Measurements from ENCODE around the gene ZFP92.
"Not testable (repeated sequence)": the region's sequence is repeated elsewhere in the genome, so short reads cannot be mapped to it uniquely, and the experiment has no call there.

ZFP92 gene, protein sequence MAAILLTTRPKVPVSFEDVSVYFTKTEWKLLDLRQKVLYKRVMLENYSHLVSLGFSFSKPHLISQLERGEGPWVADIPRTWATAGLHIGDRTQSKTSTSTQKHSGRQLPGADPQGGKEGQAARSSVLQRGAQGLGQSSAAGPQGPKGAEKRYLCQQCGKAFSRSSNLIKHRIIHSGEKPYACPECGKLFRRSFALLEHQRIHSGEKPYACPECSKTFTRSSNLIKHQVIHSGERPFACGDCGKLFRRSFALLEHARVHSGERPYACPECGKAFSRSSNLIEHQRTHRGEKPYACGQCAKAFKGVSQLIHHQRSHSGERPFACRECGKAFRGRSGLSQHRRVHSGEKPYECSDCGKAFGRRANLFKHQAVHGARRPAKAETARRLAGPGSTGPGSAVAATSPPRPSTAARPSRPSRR

DNA sequence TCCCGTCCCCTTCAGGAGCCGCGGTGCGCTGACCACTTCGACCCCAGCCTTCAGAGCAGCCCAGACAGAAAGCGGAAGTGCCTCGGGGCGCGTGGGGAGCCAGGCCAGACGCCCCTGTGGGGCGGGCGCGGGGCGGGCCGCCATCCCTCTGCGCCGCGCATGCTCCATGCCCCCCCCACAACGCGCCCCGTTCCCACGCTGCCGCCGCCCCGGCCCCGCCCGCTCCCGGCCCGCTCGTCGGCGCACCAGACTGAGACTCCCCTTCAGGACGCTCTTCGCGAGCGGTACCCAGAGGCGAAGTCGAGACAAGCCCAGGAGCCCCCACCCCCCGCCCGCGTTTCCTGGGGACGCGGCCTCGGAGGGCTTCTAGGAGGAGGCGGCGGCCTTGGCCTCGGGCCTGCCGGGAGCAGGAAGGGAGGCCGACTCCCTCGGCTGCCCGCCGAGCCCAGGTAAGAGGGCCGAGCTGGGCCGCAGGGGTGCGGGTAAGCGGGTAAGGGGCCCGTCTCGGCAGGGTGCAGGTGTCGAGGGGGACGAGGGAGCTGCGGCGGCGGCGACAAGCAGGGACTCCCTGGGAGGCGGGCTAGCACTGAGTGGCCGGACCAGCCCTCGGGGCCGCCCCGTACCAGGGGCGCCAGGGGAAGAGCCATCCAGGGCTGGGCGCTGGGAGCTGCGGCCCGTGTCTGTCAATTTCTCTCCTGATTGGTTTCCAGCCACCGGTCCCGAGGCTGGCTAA is at the start of gene ZFP92:
ZFP92 (plus strand) TSS at position 218 of the 733 bp plus-strand sequence. CDS start 6,851 bp downstream, outside the sequence.
- peak; percentile 19 for DNase-seq

DNA sequence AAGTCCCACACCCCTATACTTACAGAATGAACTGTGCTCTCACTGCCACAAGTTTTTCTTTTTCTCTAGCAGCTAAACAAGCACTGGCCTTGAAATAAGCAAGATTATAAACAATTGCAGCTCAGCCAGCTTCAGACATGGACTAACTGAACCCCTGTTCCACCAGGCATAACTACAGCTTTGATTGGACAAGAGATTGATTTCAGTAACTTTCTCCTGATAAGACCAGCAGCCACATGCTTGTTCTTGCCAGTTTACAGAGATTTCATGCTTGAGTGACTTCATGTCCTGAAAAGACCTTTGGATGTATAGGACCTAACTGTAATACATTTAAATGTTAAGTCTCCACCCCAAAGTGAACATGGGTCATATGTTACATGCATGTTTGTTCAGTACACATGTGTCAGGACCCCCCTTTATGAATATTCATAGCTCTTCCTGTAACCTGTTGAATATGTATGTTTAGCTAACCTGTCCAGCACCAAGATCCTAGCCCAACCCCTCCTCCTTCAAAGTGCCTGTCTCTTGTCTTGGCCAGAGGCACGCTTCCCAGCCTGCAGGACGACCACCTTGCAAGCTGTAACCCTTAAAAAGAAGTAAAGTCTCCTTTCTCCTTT is 49.4 kb upstream of the ZFP92 start:
- DNase-seq: no peak

DNA sequence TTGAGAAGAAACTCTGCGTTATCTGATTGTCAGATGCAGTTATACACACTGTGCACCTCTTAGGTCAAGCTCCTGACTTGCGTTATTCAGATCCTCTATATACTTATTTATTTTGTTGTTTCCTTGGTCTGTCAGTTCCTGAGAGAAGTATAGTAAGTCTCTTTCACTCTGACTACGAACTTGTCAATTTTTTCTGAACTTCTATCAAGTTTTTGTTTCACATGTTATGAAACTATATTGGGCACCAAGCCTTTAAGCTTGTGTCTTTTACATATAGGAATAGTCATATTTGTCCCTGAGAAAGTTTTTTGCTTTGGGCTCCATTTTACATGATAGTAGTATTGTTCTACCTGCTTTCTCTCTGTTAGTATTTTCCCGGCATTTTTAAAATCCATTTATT is 45.6 kb upstream of the ZFP92 start:
- DNase-seq: no peak

DNA sequence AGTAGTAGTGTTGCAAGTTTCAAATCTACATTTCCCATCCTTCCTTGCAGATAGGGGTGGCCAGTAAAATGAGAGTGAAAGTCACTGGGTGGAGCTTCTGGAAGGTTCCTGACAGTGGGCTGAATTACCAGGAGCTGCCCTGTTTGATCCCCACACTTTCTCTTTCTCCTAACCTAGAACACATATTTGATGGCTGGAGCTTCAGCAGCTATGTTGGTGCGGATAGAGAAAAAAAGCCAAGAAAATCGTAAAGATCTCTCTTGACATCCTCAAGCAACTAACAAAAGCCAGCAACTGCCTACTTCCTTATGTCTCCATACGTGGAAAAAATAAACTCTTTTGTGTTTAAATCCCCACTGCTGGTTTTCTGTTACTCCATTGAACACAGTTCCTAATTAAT is 45.2 kb upstream of the ZFP92 start:
- DNase-seq: no peak

DNA sequence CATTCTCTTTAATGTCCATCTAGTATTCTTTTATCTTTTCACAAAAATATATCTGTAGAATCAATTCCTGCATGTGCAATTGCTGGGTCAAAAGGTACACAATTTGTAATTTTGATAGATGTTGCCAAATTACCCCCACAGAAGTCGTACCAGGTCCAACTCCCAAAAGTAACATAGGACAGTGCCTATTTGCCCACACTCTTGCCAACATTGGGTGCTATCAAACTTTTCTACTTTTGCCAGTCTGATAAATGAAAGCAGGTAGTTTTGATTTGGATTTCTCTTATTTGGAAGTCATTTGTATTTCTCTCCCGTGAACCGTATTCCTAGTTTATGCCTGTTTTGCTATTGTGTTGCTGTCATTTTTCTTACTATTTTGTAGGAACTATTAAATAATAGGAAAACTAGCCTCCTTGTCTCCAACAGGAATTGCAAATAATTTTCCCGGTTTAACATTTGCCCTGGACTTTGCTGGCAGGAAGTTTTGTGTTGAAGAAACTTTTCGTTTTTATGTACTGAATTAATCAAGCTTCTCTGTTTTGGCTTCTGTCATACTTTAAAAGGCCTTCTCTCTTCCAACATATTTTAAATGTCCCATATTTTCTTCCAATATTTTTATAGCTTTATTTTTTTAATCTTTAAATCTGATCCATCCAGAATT is 44.3 kb upstream of the ZFP92 start:
- no peak for DNase-seq

DNA sequence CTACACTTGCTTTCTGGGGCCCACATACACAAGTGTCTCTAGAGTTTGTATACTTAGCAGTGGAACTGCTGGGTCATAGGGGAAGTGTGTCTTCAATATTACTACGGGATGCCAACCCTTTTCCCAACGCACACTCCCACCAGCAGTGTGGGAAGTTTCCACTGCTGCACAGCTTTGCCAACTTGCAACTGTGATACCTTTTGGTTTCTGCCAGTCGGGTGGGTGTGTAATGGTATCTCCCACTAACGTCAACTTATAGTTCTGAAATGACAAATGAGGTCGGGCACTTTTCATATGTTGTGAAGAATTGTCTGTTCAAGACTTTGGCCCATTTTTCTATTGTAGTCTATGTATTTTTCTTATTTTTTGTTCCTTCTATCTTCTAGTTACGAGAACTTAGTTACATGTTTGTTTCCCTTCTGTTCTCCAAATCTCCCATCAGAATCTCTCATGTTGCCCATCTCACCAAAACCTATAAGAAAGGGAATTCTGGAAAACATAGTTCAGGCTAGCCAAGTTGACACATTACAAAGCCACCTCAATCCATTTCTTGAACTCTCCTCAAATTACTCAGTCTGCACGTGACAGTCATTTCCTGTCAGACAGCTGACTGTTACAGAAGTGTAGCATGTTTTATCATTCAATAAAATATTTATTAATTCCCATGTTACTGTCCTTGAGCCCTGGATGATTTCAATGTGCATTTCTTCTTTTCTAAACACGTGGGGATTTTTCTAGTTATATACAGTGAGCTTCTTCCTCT is 40.8 kb upstream of the ZFP92 start:
- DNase-seq: no peak

DNA sequence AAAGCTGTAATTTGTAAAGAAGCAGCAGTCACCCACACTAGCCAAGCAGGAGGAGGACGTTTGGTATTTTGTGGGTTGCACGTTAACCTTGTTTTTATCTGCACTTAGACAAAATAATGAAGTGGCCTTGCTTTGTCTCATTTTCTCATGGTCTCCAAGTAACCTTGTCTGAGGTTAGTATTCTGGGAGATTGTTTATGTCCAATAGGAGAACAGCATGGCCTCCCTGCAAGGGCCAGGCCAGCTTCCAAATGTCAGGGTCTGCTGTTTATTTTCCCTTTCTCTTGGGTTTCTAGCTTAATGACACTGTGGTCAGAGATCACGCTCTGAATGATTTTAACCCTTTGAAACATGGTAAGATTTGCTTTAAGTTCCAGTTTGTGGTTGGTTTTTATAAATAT is 40.0 kb upstream of the ZFP92 start:
- DNase-seq: no peak

DNA sequence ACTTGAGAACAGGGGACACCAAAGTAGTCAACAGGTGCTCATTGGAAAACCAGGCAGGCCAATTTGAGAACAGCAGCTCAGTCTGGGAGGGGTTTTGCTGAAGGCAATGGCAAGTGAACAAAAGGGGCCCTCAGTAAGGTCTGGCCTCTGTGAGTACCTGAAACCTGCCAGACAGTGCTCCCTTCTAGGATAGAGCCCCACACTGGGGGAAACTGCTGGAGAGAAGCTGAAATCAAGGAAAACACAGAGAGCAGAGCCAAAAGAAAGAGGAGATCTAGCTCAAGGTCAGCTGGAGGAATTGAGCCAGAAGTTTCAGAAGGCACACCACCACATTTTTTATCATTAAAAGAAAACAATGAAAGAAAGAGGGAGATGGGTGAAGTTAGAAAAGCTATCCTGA is 38.3 kb upstream of the ZFP92 start:
- DNase-seq: no peak

DNA sequence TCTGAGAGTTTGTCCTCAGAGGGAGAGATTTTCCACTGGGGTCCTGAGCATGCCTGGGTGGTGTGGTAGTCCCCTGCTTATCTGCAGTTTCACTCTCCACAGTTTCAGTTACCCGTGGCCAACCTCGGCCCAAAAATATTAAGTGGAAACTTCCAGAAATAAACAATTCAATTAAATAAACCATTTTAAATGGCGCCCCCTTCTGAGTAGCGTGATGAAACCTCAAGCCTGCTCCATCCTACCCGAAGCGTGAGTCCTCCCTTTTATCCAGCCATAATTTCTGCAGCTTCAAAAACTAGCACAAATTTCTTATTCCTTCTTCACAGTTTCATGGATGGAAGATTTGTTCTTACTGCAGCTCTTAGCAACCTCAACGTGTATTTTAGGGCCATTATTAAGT is 36.8 kb upstream of the ZFP92 start:
- DNase-seq: no peak

DNA sequence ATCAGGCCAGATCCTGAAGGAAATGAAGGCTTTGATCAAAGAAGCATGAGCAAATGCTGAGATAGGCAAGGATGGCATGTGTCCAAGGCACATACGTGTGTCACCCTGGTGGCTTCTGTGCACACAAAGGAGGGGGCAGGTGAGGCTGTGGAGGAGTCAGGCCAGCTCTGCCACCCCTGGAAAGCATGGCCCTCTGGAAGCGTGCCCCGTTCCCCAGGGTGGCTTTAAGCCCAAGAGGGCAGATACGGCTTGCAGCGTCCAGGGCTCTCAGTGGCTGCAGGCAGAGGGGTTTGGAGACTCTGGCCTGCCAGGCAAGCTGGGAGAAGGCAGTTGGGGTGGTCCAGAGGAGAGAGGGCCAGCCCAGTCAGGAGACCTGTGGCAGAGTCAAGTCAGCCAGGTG is 35.7 kb upstream of the ZFP92 start:
- no peak for DNase-seq

DNA sequence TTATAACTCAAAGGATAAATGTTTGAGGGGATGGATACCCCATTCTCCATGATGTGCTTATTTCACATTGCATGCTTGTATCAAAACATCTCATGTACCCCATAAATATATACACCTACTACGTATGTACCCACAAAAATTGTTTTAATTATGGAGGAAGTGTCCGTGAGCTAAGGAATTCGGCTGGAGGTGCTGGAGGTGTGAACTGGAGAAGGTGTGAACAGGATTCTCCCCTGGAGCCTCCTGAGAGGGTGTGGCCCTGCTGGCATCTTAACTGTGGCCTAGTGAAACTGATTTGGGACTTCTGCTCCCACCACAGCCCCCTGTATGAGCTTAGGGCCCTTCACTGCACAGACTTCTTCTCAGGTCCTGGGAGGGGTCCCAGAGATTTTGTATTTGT is 33.5 kb upstream of the ZFP92 start:
- DNase-seq: no peak

DNA sequence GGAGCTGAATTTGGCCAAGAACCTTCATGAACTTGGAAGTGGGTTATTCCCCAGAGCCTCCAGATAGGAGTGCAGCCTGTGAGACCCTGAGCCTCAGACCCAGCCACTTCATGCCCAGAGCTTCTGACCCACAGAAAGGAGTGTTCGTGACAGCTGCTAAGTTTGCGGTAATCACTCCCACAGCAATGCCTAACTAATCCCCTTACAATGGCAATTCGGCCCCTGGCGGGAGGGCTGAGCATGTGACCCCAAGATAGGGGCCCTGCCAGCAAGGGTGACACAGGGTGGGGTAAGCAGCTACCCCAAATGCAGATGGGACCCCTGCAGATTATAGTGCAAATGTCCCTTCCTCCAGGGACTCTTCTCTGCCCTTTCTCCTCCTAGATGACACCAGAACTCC is 32.7 kb upstream of the ZFP92 start:
- DNase-seq: no peak

DNA sequence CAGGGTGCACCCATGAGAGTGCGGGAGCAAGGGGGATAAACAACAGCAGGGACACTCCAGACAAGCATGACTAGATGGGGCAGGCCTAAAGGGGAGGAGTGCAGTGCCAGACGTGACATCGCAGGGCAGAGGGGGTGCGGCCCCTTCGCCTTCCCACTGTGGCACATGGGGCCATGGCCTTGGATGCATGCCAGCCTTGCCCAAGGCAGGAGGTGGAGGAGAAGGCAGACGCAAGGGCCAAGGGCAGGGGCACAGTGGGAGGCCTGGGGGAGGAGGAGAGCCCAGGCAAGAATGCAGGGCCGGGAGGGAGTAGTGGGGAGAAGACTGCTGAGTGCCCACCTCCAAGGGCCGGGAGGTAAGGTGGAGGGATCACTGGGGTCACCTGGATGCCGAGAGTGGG is 31.8 kb upstream of the ZFP92 start:
- no peak for DNase-seq

DNA sequence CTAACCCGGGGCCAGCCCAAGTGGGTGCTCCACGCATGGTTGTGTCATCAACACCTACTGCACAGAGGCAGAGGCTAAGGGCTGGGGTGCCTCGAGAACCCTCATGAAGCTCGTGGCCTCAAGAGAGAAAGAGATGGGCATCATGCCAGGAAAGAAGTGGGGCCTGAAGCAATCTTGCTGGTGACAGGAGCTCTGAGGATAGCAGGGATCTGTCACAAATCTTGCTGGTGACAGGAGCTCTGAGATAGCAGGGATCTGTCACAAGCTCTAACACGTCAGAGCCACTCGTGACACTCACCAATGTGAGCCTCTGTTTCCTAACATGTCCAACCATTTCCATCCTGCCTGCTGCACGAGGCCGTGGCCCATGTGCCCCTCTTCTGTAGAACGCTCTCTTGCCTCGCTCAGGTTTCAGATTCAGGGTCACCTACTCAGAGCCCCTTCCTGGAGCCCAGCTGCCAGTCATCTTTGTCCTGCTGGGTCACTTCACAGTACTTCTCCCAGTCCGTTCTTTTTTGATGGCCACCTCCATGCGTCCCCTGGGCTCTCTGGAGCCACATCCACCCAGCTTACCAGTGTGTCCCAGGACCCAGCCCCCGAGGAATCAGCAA is 31.2 kb upstream of the ZFP92 start:
- no peak for DNase-seq

DNA sequence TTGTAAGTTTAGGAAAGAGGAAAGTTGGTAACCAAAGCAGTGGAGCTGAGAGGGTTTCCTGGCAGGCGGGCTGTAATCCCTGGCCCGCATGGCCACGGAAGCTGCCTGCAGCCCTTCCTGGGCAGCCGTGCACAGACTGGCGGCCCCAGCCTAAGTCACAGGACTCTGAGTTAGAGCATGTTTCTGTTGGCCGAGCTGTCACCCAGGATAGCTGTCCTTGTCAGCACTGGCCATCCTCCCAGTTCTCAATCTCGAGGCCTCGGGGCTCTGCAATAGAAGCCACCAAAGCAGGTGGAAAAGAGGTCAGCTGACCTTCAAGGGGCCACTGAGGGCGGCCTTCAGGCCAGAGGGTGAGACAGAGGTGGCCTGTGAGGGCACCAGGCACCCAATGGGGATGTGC is 30.6 kb upstream of the ZFP92 start:
- DNase-seq: no peak

DNA sequence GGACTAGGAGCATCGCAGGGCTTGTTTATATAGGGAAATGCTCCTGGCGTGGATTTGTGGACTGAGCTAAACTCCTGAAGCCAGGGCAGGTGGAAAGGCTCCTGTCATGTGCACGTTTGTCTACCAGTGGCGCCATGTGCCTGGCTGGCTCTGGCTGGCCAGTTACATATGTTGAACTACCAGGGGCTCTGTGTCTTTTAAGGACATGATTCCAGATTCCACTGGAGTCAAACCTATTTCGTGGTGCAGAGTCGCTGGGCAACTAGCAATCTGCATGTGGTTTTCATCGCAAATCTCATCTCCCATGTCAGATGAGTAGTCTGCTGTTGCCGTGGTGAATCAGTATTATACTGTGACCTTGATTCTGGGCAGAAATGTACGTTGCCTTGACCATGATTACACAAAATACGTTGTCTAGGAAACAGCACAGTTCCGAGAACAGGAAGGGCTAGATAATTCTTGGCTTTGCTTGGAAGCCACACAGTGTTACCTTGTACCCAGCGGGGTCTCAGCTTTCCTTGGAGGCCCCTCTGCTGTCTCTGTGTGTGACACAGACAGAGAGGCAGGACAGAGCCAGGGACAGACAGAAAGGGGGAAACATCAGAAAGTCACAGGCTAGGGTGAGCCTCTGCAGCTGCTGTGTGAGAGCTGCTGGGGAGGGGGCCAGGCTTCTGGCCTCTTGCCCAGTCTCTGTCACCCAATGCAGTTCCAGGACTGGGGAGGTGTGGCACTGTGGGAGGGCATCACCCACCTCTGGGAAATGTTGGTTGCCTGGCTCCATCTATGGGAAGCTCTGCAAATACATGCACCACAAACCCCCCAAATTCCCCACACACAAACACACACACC is 29.4 kb upstream of the ZFP92 start:
- DNase-seq: peak; percentile 57

DNA sequence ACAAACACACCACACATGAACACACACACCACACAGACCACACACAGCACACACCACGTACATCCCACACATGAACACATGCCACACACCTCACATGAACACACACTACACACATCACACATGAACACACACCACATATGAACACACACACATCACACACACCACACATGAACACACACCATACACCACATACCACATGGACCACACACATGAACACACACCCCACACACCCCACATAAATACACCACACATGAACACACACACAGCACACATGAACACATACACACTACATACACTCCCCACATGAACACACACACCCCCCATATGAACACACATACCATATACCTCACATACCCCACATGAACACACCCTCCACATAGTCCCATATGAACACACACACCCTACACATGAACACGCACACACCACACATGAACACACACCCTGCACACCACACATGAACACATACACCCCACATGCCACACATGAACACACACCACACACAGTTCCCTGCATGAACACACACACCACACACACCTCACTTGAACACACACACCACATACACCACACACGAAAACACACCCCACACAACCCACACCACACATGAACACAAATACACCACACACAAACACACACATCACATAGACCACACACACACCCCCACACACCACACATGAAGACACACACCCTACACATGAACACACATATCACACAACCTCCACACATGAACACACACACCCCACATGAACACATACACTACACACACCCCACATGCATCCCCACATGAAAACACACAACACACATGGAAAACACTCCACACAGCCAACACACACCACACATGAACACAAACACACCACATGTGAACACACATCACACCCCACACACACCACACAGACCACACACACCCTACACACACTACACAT is 28.4 kb upstream of the ZFP92 start:
- no peak for DNase-seq

DNA sequence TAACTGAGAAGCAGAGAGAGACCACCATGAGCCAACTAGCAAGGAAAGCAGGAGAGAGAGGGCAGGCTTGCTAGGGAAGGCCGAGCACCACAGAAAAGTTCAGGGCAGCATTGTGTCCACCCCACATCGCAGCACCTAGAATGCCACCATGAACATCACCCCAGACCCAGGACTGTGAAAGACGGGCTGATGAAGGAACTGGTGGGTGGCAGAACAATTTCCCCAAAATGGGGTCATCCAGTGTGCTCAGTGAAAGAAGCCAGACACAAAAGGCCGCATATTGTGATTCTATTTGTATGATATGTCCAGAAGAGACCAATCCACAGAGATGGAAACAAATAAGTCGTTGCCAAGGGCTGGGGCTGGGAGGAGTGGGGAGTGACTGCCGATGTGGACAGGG is 26.9 kb upstream of the ZFP92 start:
- no peak for DNase-seq

DNA sequence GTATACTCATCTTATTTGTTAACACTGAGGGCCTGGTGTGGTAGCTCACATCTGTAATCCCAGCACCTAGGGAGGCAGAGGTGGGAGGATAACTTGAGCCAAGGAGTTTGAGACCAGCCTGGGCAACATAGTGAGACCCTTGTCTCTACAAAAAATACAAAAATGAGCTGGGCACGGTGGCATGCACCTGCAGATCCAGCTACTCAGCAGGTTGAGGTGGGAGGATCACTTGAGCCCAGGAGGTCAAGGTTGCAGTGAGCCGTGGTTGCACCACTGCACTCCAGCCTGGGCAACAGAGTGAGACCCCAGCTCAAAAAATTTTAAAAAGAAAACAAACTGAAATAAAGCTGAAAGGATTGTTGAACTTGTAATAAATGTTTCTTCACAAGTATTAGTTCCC is 26.3 kb upstream of the ZFP92 start:
- not testable (repeated sequence) for DNase-seq

DNA sequence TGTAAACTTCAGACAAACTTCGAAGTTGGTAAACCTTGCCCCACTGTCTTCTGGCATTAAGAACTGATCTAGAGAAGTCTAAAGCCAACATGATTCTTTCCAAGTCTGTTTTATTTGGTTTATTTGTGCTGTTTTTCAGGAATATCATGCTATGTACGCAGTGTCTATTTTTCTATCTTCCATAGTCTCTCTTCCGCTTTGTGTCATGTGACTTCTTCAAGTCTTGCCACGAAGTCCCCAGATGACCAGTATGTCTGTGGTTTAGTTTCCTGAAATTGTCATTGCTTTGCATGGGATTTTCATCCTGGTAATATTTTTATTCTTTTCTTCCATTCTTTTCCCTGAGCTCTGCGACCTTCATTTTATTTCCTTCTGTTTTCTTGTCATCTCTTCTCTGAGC is 25.2 kb upstream of the ZFP92 start:
- DNase-seq: no peak

All from DMS53 (cell line).